ENCODE data around the gene FTH1.

FTH1 gene

DNA sequence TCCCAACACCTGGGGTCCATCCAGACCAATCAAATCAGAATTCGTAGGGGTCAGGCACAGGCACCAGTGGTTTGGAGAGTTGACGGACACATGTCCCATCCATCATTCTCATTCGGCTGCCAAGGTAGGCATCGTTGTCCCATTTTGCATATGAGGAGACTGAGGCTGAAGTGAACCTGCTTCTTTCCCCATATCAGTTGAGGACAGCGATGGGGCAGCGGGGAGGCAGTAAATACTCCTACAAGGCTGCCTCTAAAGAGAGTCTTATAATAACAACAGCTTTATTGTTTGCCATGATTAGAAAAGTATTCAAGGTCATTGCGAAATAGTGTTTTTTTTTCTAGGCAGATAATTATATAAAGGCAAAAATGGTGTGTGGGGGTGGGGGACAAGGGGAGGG, 18.9 kb downstream of the FTH1 start:
- no peak for DNase-seq

DNA sequence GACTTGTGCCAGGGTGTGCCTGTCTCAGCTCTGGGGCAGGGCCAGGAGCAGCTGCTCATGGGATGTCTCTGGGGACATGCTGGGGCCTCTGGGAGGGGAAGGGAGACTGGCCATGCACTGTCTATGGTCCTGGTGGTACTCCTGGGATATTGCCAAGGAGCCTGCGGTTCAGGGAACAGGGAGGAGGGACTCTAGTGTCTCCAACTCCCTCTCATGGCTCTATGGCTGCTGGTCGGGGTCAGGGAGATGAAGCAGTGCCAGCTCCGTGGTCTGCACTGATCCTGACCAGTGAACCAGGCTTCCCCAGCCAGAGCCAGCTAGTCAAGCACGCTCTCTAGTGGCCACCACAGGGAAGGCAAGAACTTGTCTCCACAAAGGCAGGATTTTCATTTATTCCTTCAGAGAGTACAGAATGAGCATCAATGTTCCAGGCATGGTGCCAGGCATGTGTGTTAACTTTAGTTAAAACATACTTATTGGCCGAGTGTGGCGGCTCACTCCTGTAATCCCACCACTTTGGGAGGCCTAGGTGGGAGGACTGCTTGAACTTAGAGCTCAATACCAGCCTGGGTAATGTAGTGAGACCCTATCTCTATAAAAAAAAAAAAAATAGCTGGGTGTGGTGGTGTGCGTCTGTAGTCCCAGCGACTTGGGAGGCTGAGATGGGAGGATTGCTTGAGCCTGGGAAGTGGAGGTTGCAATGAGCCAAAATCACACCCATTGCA, 19.8 kb downstream of the FTH1 start:
- peak; percentile 73 for DNase-seq

DNA sequence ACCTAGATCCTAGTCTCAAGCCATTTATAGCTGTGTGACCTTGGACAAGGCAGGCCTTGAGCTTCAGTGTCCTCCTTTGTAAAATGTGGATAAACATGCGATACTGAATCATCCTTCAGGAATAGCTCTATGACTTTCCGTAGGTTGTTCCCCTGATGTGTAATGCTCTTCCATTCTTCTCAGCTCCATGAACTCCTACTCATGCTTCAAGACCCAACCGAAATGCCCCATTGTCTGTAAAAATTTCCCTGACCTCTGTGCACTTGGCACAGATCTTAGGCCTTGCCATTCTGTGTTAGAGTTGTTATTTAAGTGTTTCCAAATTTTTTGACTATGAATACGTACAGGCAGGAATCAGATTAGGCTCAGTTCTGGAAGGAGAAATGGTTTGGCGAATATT, 20.5 kb downstream of the FTH1 start:
- DNase-seq, result no peak

GRCh38 chr11:61945191-61945590, 22.2 kb downstream of the FTH1 start:
- DNase-seq, result no peak

GRCh38 chr11:61940466-61940865, 27.0 kb downstream of the FTH1 start:
- DNase-seq, result no peak

- no peak for DNase-seq
Measured at GRCh38 chr11:61935861-61936260, 31.6 kb downstream of the FTH1 start.

DNA sequence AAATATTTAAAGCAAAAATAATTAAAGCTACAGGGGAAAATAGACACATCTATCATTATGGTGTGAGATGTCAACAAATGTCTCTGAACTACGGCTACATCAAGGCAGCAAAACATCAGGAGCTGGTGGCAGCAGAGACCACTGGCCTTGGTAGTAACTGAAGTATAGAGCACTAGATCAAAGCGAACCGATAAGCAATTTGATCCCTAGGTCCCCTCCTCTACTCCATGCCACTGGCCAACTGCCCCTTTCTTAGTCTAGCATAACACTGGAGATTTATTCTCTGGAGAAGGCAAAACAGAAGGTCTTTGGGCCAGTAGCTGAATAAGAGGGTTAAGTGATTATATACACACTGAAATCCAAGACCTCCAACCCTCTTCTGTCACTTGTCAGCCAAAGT, 36.5 kb downstream of the FTH1 start:
- DNase-seq, result no peak

GRCh38 chr11:61928606-61929005, 38.8 kb downstream of the FTH1 start:
- DNase-seq, result no peak

DNA sequence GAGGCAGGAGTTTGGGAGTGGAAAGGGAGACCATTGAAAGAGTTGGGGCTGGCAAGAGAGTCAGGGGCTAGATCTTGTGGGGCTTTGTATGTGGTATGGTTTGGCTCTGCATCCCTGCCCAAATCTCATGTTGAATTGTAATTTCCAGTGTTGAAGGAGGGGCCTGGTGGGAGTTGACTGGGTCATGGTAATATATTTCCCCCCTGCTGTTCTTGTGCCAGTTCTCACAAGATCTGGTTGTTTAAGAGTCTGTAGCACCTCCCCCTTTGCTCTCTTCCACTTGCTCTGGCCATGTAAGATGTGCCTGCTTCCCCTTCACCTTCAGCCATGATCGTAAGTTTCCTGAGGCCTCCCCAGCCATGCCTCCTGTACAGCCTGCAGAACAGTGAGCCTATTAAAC, 39.9 kb downstream of the FTH1 start:
- no peak for DNase-seq

DNA sequence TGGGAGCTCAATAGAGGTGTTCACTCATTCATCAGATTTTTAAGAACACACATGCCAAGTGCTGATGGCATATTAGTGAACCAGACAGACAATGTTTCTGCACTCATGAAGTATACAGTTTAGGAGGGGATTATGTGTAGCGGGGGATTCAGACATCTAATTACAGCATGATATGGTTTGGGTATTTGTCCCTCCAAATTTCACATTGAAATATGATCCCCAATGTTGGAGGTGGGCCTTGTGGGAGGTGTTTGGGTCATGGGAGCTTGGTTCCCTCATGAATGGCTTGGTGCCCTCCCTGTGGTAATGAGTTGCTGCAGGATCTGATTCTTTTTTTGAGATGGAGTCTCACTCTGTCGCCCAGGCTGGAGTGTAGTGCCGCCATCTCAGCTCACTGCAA, 41.2 kb downstream of the FTH1 start:
- no peak for DNase-seq

DNA sequence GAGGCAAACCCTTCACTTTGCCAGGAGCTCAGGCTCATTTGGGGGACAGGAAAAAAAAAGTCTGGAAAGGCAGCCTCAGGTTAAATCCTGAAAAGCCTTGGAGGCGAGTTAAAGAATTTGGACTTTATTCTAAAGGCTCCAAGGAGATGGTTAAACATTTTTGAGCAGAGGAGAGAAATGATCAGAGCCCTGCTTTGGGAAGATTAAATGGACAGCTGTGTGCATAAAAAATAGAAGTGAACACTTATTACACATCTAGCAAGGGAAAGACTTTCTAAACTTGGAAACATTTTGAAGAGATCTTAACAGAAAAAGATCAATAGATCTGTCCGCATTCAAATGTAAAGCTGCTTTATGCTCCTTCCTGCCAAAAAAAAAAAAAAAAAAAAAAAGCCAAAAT, 41.7 kb downstream of the FTH1 start:
- DNase-seq, result no peak

DNA sequence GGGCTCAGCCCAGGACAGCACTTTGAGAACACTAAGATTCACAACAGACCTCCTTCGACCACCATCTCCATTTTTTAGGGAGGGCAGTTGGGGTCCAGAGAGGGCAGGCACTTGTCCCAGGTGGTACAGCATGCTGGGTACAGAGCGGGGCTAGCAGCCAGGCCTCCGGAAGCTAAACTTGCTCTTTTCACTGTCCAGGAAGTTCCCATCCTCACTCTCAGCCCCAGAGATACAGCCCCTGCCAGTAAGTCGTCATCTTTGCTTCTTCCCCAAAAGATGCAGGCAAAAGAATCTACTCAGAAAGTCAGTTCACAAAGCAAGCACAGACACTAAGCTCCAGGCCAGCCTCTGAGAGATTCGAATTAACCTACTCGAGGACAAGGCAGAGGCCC, 43.4 kb downstream of the FTH1 start:
- no peak for DNase-seq

GRCh38 chr11:61923166-61924063, 44.0 kb downstream of the FTH1 start:
- no peak for DNase-seq

DNA sequence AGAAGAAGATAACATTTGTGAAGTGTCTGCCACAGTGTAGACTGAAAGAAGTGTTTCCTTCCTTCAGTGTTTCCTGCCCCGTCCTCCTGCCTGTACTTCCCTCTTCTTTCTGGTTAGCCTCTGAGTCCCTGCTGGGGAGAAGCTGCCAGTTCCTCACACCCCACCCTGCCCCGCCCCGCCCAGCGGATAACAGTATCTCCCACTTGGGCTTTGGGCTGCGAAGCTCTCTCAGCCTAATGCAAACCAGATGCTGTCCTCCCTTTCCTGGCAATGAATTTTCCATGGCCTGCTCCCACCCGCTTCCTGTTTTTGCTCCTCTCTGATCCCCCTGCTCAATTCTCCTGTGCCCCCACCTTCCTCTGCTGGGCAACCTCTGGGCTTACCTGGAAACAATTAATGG, 44.9 kb downstream of the FTH1 start:
- DNase-seq, result peak; percentile 18

GRCh38 chr11:61921446-61921845, 46.0 kb downstream of the FTH1 start:
- DNase-seq, result no peak

GRCh38 chr11:61919705-61920631, 47.5 kb downstream of the FTH1 start:
- DNase-seq, result no peak

DNA sequence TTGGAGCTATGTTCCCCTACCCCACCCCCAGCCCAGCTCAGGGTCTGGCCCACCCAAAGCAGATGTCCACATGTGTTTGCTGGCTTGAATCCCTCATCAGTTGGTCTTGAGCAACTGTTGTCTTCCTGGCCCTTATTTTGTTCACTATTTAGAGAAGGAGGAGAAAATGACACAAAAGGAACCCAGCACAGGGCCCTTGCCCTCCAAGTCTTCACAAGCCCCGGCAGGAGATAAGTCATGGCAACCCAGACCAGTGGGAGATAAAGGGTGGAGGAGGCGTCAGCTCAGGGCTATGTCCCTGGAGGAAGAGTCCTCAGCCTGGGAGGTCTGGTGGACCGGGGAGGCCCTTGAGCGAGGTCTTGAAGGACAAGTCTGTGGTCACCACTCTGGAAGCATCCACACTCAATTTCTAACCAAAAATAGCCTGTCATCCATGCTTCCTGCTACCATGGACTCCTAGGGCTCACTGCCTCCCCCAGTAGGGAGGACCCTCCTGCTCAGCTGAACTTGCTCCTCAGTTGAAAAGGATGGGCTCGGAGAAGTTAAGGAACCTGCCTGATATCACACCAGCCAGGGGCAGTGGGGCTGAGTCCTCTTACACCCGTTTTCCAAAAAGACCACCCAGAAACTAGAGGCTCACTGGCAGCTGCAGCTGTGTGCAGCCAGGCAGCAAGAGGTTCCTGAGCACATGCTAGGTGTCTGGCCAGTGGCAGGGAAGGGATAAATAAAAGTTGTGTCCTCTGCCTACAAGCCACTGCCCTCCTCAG, 48.3 kb downstream of the FTH1 start:
- no peak for DNase-seq

DNA sequence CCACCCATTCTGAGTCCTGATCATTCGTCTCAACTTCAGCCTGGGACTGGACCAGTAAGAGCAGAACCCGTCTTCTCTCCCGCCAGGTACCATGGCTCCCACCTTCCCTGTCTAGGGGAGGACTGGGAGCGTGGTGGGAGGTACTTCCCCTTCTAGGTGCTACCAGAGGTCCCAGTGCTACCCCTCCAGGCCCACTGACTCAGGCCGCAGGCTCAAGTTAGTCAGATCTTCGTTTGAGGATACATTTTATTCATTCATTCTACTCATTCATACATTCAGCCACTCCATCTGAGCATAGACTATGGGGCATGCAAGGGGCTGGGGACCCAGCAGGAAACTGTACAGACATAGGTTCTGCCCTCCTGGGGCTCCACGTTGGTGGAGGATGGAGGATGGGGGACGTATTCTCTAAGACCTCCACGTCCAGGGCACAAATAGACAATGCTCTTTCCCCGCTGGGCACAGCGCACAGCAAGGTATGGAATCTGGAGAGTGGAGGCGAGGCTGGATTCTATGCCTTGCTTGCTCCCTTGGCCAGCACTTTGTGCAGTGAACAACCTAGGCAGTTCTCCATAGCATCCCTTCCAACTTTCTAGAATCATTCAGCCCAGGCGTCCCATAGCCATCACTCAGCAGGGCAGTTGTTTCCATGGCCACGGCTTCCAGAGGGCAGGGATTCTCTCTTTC, 49.0 kb downstream of the FTH1 start:
- DNase-seq, result no peak

DNA sequence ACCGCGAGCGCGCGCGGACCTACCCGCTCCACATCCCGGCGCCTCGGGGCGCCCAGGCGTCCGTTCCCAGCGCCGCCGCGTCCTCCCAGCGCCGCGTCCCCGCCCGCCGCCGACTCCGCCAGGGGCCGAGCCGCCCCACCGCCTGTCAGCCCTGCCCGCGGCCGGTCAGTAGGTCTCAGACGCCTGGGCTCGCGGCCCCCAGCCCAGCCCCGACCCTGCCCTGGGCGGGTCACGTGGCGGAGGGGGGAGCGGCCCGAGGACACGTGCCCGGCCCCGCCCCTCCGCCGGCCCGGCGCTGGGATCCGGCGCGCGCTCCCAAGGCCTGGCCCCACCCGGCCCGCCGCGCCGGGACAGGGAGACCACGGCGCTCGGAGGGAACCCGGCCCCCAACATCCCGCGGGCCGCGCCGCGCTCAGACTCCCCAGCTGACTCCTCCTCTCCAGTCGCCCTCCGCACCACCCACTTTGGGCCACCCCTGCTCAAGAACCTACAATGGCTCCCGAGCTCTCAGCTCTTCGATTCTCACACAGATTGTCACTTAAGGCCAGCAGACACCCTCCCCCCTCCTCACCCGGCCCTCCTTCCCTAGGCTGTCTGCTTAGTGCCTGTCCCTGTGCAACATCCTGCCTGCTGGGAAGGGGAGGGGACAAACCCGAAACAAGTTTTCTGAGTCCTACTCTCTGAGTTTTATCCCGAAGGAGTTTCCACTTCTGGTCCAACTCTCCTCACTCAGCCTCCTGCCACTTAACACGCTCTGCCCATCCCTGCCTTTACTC, 49.9 kb downstream of the FTH1 start, which contains the start of gene RAB3IL1:
Gene RAB3IL1 (minus strand): TSS at position 233 of the 776 bp plus-strand sequence. CDS start 199 bp downstream, at position 34.
- no peak for DNase-seq

DNA sequence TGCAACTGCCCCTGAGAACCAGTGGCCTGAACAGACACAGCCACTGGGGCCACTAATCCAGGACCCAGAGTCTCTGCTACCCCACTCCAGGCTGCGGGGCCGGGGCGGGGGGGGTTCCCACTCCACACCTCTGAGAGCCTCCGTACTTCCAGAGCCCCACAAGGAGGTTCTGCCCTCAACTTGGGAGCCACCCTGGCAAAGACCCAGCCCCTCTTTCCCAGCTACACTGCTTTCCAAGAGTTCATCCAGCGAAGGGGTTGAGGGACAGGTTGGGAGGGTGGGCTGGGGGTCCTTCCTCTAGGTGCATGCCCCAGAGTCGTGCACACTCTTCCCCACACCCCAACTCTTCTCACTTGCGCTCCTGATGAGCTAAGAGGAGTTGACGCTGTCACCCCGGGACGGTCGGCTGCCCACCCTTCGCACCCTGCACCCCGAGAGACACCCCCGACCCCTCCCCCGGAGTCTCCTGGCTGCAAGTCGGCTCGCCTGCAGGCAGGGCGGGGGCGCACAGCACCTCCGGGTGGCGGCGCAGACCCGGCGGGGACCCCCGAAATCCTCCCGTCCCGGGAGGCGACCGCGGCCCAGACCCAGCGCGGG, 50.6 kb downstream of the FTH1 start:
- DNase-seq, result no peak

All from CD4-positive, alpha-beta T cell treated with Interferon gamma for 1 hour (primary cell).